Neural cell (in vitro differentiated cells): ENCODE measurements around the gene MIA2. TPM values are rescaled to one million over a fixed set of nuclear protein-coding genes. Genes with fewer than 3 reads are reported as not detected.

ENCODE experiments used
- H2AFZ ChIP-seq: fragments of 200-600, 300-800 bp; sonication (generic), shearing (Covaris generic); 2 replicates; pipeline ENCODE4 v1.6.0; 2014; ENCODE audit warnings: low read depth, mild to moderate bottlenecking, antibody characterized with exemption, low read length, moderate library complexity
- H3F3A ChIP-seq: fragments of 200-600 bp; shearing (Covaris generic); 2 replicates; pipeline ENCODE4 v1.6.1; 2016; ENCODE audit warnings: mild to moderate bottlenecking, moderate library complexity, mixed read lengths, antibody characterized with exemption, low read length; ENCODE audit not compliant: insufficient read depth, poor library complexity, severe bottlenecking
- H3K27ac ChIP-seq: fragments of 200-600, 300-800 bp; sonication (generic), shearing (Covaris generic); 2 replicates; pipeline ENCODE4 v1.5.1; 2014; ENCODE audit warnings: mild to moderate bottlenecking, low read length, moderate library complexity
- H3K27me3 ChIP-seq: fragments of 300-800, 200-600 bp; sonication (generic), shearing (Covaris generic); 2 replicates; pipeline ENCODE4 v1.6.0; 2014; ENCODE audit warnings: mild to moderate bottlenecking, low read depth, low read length, moderate library complexity; ENCODE audit not compliant: insufficient read depth
- H3K36me3 ChIP-seq: fragments of 300-800, 200-600 bp; sonication (generic), shearing (Covaris generic); 2 replicates; pipeline ENCODE4 v1.5.1; 2014; ENCODE audit warnings: mild to moderate bottlenecking, antibody characterized with exemption, low read length, moderate library complexity; ENCODE audit not compliant: insufficient read depth
- H3K4me2 ChIP-seq: fragments of 300-800, 200-600 bp; sonication (generic), shearing (Covaris generic); 2 replicates; pipeline ENCODE4 v1.6.0; 2014; ENCODE audit warnings: mild to moderate bottlenecking, low read length
- H3K4me3 ChIP-seq: fragments of 300-800, 200-600 bp; sonication (generic), shearing (Covaris generic); 2 replicates; pipeline ENCODE4 v1.5.1; 2014; ENCODE audit warnings: mild to moderate bottlenecking, low read length, moderate library complexity
- H3K79me2 ChIP-seq: fragments of 200-600 bp; shearing (Covaris generic); replicated peaks from 2 replicates; pipeline ENCODE4 v1.6.0; 2014; ENCODE audit warnings: mild to moderate bottlenecking, low read length, moderate library complexity; ENCODE audit not compliant: insufficient read depth
- H3K9ac ChIP-seq: fragments of 300-800, 200-600 bp; sonication (generic), shearing (Covaris generic); 2 replicates; pipeline ENCODE4 v1.6.1; 2016; ENCODE audit warnings: mild to moderate bottlenecking, low read length, mixed read lengths
- H3K9me2 ChIP-seq: fragments of 200-600 bp; shearing (Covaris generic); 2 replicates; pipeline ENCODE4 v1.6.1; 2016; ENCODE audit warnings: mild to moderate bottlenecking, low read length, mixed read lengths; ENCODE audit not compliant: insufficient read depth
- H3K9me3 ChIP-seq: fragments of 200-600, 300-800 bp; sonication (generic), shearing (Covaris generic); 2 replicates; pipeline ENCODE4 v1.6.1; 2016; ENCODE audit warnings: mild to moderate bottlenecking, mixed run types, low read length, moderate library complexity, mixed read lengths
- H4K20me1 ChIP-seq: fragments of 200-600 bp; shearing (Covaris generic); 2 replicates; pipeline ENCODE4 v1.6.1; 2016; ENCODE audit warnings: mild to moderate bottlenecking, mixed run types; ENCODE audit not compliant: insufficient read depth
- EP300 ChIP-seq: fragments of 450-650 bp; conservative IDR thresholded peaks from 2 replicates; pipeline ENCODE4 v1.6.1; 2014; ENCODE audit warnings: antibody characterized with exemption, mild to moderate bottlenecking, moderate library complexity; ENCODE audit not compliant: poor library complexity, severe bottlenecking
- EZH2 ChIP-seq: fragments of 200-600, 300-800 bp; shearing (Covaris generic), sonication (generic); IDR thresholded peaks from 2 replicates; pipeline ENCODE4 v1.6.1; 2014; ENCODE audit warnings: antibody characterized with exemption, low read length, borderline replicate concordance, mild to moderate bottlenecking; ENCODE audit not compliant: insufficient read depth, poor library complexity, severe bottlenecking
- MXI1 ChIP-seq: fragments of 450-650 bp; conservative IDR thresholded peaks from 2 replicates; pipeline ENCODE4 v1.6.1; 2014; ENCODE audit warnings: antibody characterized with exemption, mild to moderate bottlenecking; ENCODE audit not compliant: poor library complexity, severe bottlenecking
- POLR2AphosphoS5 ChIP-seq: IDR thresholded peaks from 2 replicates; pipeline ENCODE4 v1.6.1; 2012
- RAD21 ChIP-seq: fragments of 450-650 bp; conservative IDR thresholded peaks from 2 replicates; pipeline ENCODE4 v1.6.1; 2014; ENCODE audit warnings: antibody characterized with exemption, mild to moderate bottlenecking, moderate library complexity
- REST ChIP-seq: IDR thresholded peaks from 2 replicates; pipeline ENCODE4 v1.6.1; 2012; ENCODE audit warnings: borderline replicate concordance
- SMC3 ChIP-seq: fragments of 450-650 bp; conservative IDR thresholded peaks from 2 replicates; pipeline ENCODE4 v1.6.1; 2014; ENCODE audit warnings: antibody characterized with exemption, mild to moderate bottlenecking, moderate library complexity; ENCODE audit not compliant: poor library complexity
- TAF1 ChIP-seq: IDR thresholded peaks from 2 replicates; pipeline ENCODE4 v1.6.1; 2012; ENCODE audit warnings: low read depth
- polyA plus RNA-seq: library from polyadenylated mRNA; depleted of rRNA; stranded (reverse); fragments of >200 nt; gene quantifications from 2 replicates; pipeline ENCODE4 v1.2.3, GENCODE V29; 2014
- TF ChIP-seq, protein P1 (sequence below): fragments of 450-650 bp; IDR thresholded peaks from 2 replicates; pipeline ENCODE4 v1.5.1; 2014; ENCODE audit warnings: antibody characterized with exemption, mild to moderate bottlenecking, moderate library complexity; ENCODE audit not compliant: poor library complexity, severe bottlenecking

MIA2 gene
- polyA plus RNA-seq, 1 donor from 2014 or later: 17.7 TPM

DNA sequence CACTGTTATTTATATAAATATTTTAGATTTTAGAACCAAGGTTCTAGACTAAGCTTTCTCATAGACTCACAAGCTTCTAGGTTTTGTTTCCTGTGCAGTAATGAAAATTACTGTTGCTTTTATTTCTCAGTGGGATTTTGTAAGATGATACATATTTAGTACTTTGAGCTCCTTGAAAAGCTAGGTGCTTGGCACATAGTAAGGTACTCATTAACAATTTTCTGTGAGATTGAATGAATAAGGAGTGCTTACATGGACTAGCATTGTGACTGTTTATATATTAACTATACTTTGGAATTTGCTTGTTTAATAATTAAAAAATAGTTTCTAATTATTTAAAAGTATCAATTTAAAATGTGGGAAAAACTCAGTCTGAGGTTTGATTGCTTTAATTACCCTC lies 85.7 kb downstream of the MIA2 start:
- H4K20me1 ChIP-seq: no peaks in the 10 kb centered on the region
- H3K9ac ChIP-seq: no peak overlapping the region
- no peaks in the 10 kb centered on the region for H3F3A ChIP-seq
- no peaks in the 10 kb centered on the region for H3K9me2 ChIP-seq
- no peak for TF ChIP-seq POLR2AphosphoS5
- no peak overlapping the region for H3K4me3 ChIP-seq
- H2AFZ ChIP-seq: no peak overlapping the region
- H3K79me2 ChIP-seq: no peaks in the 10 kb centered on the region
- H3K9me3 ChIP-seq: no peaks in the 10 kb centered on the region
- H3K27me3 ChIP-seq: no peaks in the 10 kb centered on the region
- H3K27ac ChIP-seq: no peak overlapping the region
- H3K36me3 ChIP-seq: peaks cover 9% of the 10 kb centered on the region
- H3K4me2 ChIP-seq: no peak overlapping the region

- Histone ChIP-seq H3K4me3 (no peak overlapping the region), H3K4me2 (no peak overlapping the region), H3K79me2 (no peaks in the 10 kb centered on the region), H2AFZ (no peak overlapping the region), H4K20me1 (no peaks in the 10 kb centered on the region), H3K9me2 (no peaks in the 10 kb centered on the region), H3K27me3 (no peaks in the 10 kb centered on the region), H3K36me3 (peaks cover 9% of the 10 kb centered on the region), H3K9ac (no peak overlapping the region), H3F3A (no peaks in the 10 kb centered on the region), H3K27ac (no peak overlapping the region), H3K9me3 (no peaks in the 10 kb centered on the region)
- TF ChIP-seq EZH2 (no peak), EP300 (no peak), RAD21 (no peak), SMC3 (no peak), TAF1 (no peak), POLR2AphosphoS5 (no peak), REST (no peak), MXI1 (no peak)
- TF ChIP-seq, protein P1, sequence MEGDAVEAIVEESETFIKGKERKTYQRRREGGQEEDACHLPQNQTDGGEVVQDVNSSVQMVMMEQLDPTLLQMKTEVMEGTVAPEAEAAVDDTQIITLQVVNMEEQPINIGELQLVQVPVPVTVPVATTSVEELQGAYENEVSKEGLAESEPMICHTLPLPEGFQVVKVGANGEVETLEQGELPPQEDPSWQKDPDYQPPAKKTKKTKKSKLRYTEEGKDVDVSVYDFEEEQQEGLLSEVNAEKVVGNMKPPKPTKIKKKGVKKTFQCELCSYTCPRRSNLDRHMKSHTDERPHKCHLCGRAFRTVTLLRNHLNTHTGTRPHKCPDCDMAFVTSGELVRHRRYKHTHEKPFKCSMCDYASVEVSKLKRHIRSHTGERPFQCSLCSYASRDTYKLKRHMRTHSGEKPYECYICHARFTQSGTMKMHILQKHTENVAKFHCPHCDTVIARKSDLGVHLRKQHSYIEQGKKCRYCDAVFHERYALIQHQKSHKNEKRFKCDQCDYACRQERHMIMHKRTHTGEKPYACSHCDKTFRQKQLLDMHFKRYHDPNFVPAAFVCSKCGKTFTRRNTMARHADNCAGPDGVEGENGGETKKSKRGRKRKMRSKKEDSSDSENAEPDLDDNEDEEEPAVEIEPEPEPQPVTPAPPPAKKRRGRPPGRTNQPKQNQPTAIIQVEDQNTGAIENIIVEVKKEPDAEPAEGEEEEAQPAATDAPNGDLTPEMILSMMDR: no peak
Measured at GRCh38 chr14:39320318-39320717, 86.6 kb downstream of the MIA2 start.

DNA sequence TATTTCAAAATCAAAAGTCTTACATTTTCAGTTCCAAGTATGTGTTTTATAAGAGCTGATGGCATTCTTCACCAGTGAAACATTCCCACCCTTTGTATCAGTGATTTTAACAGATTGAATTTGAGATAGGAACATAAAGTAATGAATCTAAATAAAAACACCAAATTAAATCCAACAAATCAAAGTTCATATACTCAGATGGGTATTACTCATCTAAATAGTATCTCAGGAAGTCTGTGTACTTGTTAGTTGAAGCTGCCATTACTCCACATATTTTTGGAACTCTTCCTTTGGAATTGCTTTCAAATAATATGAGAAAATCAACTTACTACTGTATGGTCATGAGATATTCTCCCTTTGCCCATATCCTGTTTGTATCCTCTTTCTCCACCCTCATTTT lies 89.1 kb downstream of the MIA2 start:
- H2AFZ ChIP-seq: no peak overlapping the region
- TF ChIP-seq POLR2AphosphoS5 (no peak), REST (no peak), TAF1 (no peak), SMC3 (no peak), RAD21 (no peak)
- H3F3A ChIP-seq: no peaks in the 10 kb centered on the region
- no peaks in the 10 kb centered on the region for H3K36me3 ChIP-seq
- no peaks in the 10 kb centered on the region for H4K20me1 ChIP-seq
- no peaks in the 10 kb centered on the region for H3K27me3 ChIP-seq
- no peaks in the 10 kb centered on the region for H3K9me3 ChIP-seq
- H3K27ac ChIP-seq: no peak overlapping the region
- no peak overlapping the region for H3K4me3 ChIP-seq
- no peaks in the 10 kb centered on the region for H3K79me2 ChIP-seq
- no peaks in the 10 kb centered on the region for H3K9me2 ChIP-seq
- no peak overlapping the region for H3K4me2 ChIP-seq
- H3K9ac ChIP-seq: no peak overlapping the region
